HG02973 (cell line): ENCODE results near the gene GRK5.
A peak's percentile ranks its signal among the peaks of the same experiment; 100 is the strongest.

ENCODE experiments used
- ATAC-seq: cut with Tn5 transposase; IDR thresholded peaks from one replicate; pipeline ENCODE4 v1.9.1; 2021; ENCODE audit warnings: moderate library complexity; ENCODE audit not compliant: unreplicated experiment

GRK5 gene

DNA sequence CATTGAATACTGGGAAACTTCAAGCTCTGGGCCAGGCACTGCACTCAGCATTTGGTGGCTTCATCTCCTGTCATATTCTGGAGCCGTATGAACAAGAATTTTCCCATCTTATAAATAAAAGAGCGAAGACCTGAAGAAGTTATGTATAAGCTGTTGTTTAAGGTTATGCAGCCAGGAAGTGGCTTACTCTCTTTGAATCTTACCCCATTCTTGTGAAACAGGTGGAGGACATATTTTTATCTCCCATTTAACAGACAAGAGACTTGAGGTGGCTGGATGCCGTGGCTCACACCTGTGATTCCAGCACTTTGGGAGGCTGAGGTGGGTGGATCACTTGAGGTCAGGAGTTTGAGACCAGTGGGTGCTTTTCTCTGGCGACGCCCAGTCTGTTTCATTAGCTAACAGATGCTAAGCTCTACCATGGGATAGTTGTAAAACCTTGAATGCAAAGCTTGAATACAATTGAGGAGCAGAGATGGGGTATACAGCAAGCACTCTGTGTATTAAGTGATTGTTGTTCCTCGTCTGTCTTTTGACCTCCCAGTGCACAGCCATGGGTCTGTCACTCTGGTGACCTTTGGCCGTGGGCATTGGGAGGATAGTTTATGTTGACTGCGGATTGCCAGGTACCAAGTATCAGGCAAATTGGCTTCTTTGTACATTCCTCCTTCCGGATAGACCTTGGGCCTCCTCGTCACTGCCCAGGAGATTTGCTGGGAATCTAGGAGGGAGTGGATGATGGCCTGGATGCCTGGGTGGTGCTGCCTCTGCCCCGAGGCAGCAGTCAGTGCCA is 85.8 kb downstream of the GRK5 start:
- ATAC-seq: no peak

DNA sequence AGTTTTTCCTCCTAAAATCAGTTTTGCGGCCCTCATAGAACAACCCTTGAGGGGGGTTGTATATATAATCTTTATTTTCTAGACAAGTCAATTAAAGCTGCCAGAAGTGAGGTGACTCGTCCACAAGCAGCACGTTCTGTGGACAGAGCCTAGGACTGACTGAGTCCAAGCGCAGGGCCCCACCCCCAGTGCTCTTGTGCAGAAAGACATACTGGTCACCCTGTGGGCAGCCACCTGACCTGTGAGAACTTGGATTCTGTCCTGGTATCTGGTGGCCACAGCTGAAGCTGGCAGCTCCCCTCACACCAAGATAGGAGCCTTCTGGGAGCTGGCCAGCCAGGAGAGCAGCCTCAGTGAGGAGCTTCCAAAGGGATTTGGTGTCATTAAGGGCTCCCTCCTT is 89.3 kb downstream of the GRK5 start:
- no peak for ATAC-seq

DNA sequence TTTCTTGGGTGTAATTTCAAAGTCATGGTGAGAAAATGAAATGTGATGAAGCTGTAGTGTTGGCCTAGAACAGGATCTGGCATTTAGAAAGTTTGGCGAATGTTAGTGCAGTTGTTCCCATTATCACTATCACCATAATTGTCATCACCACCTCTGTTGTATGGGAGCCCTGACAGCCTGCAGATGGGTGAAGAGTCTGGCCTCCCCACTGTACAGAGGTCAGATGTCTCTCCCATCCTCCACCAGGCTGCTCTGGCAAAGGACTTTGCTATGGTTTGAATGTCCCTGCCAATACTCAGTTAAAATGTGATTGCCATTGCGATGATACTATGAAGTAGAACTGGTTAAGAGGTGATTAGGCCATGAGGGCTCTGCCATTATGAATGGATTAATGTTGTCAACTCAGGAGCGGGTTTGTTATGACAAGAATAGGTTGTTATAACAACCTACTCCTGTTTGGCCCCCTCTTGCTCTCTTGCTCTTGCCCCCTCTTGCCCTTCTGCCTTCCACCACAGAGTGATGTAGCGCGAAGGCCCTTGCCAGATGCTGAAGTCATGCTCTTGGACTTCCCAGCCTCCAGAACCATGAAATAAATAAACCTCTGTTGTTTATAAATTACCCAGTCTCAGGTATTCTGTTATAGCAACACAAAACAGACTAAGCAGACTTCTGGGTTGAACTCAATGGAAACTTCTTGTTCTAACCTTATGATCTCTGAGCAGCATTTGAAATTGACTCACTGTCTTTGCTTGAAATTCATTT is 90.0 kb downstream of the GRK5 start:
- no peak for ATAC-seq

GRCh38 chr10:119298810-119299209 is 91.4 kb downstream of the GRK5 start:
- ATAC-seq: no peak

GRCh38 chr10:119299531-119299930 is 92.2 kb downstream of the GRK5 start:
- no peak for ATAC-seq

- no peak for ATAC-seq
Measured at GRCh38 chr10:119301397-119301796, 94.0 kb downstream of the GRK5 start.

DNA sequence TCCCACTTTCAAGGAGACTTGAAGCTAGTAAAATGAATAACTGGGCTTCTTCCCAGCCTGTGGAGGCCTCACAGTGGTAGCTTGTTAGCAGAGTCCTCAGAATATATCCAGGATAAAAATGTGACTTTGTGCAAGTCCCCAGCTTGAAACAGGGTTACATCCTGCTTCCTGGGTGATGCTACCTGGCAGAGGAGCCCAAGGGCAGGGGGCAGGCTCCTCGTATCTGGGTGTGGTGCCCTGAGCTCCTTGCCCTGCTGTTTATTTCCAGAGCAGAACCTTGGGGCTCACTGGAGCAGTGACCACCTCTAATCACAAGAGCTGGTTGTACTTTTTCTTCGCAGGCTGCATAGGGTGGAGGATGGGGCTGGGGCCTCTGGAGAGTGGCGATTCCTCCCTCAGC is 94.8 kb downstream of the GRK5 start:
- ATAC-seq: no peak

- ATAC-seq: no peak
Measured at GRCh38 chr10:119302591-119303253, 95.4 kb downstream of the GRK5 start.

- no peak for ATAC-seq
Measured at GRCh38 chr10:119303886-119304285, 96.5 kb downstream of the GRK5 start.

GRCh38 chr10:119304541-119304940 is 97.2 kb downstream of the GRK5 start:
- no peak for ATAC-seq

DNA sequence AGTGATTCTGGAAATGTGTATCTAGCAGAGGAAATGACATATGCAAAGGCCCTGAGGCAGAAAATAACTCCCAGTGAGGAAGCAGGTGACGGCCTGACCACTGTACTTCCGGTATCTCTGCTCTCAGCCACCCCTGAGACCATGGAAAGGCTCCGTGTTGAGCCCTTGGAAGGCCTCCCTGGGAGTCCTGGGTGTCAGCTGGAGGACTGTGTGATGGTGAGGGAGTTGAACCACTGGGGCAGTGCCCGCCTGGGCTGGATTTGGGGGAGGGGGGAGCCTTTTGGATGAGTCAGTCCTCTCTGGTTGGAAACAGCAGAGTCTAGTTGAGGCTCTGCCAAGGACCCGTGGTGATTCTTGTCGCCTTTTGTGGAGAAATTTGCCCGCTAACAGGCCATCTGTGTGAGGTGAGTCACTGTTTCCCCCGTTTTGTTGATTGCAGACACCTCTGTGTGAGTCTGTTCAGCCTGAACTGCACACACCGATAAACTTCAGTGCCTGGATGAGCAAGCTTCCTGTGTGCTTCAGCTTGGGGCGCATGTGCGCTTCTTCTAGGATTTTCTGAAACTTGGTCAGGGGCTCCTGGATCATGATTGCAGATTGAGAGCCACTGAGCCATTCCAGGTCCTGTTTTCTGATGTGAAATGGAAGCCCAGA is 98.6 kb downstream of the GRK5 start:
- ATAC-seq: peak; percentile 63

DNA sequence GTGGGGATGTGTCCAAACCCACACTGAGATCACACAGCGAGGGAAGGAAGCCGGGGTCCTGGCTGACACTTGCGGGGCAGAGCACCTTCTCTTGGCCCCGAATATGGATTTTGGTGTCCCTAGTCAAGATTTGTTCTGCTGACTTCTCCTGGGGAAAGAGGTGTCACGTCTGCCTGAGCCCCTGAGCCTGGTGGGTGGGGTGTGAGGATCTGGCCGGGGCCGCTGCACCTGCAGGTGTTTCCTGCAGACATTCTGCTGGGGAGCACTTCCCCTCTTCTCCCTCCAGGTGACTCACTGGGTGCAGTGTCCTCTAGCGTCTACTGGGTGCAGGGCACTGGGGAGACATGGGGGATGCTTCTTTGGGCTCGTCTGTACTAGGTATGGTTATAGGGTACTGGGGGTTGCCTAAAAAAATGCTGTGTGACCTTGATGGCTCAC is 99.2 kb downstream of the GRK5 start:
- peak; percentile 73 for ATAC-seq

- no peak for ATAC-seq
Measured at GRCh38 chr10:119306986-119307392, 99.6 kb downstream of the GRK5 start.

- no peak for ATAC-seq
Measured at GRCh38 chr10:119308089-119308488, 100.7 kb downstream of the GRK5 start.

DNA sequence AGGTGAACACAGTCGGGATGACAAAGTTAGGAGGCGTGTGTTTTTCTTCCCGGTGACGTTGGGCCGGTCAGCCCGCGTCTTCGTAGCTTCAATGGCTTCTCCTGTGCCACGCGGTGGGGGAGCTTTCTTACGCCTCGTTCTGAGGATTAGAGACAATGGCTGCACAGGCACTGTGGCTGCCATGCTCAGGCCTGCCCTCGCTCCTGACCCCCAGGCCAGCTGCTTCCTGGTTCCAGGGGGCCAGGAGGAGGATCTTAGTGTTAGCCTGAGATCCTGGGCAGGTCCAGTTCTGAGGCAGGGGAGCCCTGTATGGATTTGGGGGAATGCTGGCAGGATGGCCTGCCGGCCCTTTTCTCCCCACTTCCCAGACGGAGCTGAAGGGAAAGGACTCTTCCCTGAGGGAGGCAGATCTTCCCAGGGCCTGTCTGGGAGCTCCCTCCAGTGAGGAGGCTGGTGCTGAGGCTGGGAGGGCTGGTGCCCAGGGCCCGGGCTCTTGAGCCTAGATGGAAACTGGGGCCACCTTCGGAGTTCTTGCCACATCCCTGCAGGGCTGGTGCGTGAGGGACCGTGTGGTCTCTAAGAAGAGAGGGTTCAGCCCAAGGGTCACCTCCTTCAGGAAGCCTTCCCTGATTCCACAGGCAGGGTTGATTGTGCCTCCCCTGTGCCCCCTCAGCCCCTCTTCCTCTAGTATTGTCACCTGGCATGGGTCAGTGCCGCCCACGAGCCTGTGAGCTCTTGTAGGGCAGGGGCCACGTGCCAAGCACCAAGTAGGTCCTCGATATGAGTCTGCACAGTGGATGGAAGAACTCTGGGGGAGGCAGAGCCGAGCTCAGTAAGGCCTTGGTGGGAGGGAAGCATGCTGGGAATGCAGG is 101.4 kb downstream of the GRK5 start:
- ATAC-seq: no peak

GRCh38 chr10:119309423-119309770 is 102.0 kb downstream of the GRK5 start:
- ATAC-seq: peak; percentile 20

DNA sequence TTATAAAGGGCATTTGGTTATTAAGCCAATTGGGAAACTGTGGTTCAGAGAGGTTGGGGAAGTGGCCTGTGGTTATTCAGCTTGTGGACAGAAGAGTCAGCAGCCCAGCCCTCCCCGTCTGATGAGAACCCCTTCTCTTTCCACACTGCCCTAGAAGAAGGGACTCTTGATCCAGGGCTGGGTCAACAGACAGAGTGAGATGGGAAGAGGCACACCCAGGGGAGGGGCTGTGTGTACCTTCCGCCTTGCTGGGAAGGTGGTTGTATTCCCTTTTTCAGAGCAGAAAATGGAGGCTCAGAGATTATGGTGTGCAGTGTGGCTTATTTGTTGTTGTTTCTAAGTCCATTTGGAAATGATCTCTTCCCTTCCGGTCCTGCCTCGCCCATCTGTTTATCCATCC is 103.4 kb downstream of the GRK5 start:
- no peak for ATAC-seq

- ATAC-seq: no peak
Measured at GRCh38 chr10:119312241-119312640, 104.9 kb downstream of the GRK5 start.

GRCh38 chr10:119313024-119313423 is 105.7 kb downstream of the GRK5 start:
- ATAC-seq: no peak

DNA sequence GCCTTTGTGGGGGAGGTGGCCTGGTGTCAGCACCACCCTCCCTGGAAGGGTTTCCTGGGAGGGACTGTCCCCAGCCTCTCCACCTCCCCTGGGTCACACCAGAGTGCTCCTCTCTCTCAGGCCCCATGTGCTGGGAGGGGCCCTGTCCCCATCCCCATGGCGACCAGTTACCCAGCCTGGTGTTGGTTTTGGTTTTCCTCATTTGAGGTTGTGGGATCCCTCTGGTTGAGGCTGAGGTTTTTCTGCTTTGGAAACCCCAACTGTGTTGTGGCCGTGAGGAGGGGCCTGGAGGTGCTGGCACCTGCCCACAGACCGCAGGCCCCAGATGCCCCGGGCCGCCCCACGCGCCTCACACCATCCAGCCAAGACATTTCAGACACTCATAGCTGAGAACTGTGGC is 106.3 kb downstream of the GRK5 start:
- ATAC-seq: peak; percentile 58
